ENCODE data around the gene EFNA4.

DNA sequence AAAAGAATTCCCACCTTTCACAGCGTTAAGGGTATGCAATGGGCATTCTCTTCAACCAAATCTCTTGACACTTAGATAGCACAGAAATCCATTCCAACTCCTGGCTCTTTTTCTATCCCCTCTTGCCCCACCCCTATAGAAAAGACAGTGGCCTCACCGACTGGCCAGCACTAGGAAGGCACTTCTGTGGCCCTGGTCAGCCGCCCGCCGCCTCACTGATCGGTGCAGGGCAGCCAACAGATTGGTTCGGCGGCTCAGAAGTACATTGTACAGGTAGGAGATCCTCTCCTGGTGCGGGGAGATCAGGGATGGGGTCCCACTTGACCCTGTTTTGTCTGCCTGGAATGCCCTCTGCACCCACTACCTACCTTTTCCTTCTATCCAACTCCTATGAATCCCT is 39.2 kb upstream of the EFNA4 start:
- TF ChIP-seq POLR2AphosphoS5 (IDR thresholded peaks at IDR 0.05; ENCODE audit: low read depth, low read length), result no peak
- no peak for TF ChIP-seq TAF1 (IDR thresholded peaks at IDR 0.05; ENCODE audit: borderline replicate concordance, insufficient read depth, low read length)
- TF ChIP-seq, protein P1, sequence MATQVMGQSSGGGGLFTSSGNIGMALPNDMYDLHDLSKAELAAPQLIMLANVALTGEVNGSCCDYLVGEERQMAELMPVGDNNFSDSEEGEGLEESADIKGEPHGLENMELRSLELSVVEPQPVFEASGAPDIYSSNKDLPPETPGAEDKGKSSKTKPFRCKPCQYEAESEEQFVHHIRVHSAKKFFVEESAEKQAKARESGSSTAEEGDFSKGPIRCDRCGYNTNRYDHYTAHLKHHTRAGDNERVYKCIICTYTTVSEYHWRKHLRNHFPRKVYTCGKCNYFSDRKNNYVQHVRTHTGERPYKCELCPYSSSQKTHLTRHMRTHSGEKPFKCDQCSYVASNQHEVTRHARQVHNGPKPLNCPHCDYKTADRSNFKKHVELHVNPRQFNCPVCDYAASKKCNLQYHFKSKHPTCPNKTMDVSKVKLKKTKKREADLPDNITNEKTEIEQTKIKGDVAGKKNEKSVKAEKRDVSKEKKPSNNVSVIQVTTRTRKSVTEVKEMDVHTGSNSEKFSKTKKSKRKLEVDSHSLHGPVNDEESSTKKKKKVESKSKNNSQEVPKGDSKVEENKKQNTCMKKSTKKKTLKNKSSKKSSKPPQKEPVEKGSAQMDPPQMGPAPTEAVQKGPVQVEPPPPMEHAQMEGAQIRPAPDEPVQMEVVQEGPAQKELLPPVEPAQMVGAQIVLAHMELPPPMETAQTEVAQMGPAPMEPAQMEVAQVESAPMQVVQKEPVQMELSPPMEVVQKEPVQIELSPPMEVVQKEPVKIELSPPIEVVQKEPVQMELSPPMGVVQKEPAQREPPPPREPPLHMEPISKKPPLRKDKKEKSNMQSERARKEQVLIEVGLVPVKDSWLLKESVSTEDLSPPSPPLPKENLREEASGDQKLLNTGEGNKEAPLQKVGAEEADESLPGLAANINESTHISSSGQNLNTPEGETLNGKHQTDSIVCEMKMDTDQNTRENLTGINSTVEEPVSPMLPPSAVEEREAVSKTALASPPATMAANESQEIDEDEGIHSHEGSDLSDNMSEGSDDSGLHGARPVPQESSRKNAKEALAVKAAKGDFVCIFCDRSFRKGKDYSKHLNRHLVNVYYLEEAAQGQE (IDR thresholded peaks at IDR 0.05; ENCODE audit: insufficient read depth in 1 of 2, low read depth in 2 of 2, low read length in 2 of 2), result no peak
- no peak for TF ChIP-seq SIN3A (IDR thresholded peaks at IDR 0.05; ENCODE audit: borderline replicate concordance, insufficient read depth, low read length)
- TF ChIP-seq FOXP2 (optimal IDR thresholded peaks at IDR 0.05; ENCODE audit: borderline replicate concordance, extremely low read depth, extremely low read length, insufficient read depth), result no peak

Data from PFSK-1 (cell line).